GM18858 (cell line): ENCODE measurements around the gene NFKBIZ.

Experiments
- ATAC-seq: cut with Tn5 transposase; IDR thresholded peaks from one replicate; pipeline ENCODE4 v1.9.1; 2021; ENCODE audit not compliant: unreplicated experiment

NFKBIZ gene

DNA sequence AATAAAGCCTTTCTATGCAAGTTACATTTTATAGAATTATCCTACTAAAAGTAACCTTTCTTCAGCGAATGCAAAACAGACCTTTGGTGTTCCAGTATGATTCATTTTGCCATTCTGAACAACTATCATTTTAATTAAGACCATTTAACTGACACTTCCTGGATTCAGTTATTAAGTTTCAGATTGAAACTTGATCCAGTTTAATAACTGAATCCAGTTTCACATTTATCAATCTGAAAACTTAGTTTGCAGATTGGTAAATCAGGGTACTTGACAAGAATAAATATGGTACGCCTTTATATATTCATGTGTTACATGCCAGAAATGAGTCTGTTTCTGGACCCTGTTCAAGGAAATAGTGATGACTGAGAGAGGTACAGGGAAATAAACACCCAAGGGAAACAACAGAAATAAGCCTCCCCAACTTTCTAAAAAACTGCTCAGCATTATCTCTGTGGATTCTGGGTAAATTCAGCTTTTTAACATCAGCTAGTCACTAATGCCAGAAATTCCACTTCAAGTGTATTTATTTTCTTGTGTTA, 23.3 kb upstream of the NFKBIZ start:
- peak; percentile 20 for ATAC-seq

DNA sequence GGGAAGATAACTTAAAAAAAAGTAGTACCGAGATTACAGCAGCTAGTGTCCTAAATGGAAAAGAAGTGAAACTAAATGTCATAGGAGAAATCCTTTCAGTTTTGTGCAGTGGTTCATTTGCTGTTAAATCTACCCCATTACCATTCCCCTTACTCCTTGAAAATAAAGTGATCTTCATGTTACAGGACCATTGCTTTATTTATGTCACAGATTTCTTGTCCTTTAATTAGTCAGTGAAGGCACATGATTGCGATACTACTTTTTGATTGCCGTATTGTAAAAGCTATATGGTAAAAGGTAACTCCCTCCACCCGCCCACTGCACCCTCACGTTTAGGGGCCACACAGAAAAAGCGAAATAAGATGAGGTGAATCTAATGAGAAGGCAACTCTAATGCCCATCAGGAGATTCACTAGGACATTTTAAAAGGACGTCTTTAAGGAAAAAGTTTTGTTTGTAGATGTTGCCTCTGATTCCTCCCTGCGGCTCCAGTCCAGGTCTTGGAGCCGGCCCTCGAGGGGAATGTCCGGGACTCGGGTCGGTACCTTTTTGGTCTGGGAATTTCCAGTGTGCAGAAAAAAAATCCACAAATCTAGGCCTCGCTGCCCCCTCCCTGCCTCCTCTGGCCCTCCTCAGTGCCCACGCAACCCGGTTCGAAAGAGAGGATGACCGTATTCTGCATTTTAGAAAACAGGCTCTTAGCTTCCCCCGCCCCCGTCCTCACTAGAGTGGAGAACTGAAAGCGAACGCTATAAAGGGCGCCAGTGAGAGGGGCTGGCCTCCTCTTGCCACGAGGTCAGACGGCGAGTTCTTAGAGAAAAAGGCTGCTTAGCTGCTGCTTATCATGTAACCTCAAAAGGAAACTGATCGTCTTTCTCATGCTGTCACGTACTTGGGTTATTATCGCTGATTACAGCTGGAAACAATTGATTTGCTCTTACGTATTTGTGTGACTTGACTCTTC, 21.8 kb upstream of the NFKBIZ start:
- peak; percentile 67 for ATAC-seq

- ATAC-seq = no peak
These were observed 21.0 kb upstream of the NFKBIZ start for GRCh38 chr3:101828276-101828675.

GRCh38 chr3:101828691-101829436, 20.4 kb upstream of the NFKBIZ start:
- ATAC-seq = peak; percentile 45

- ATAC-seq = no peak
These were observed 19.9 kb upstream of the NFKBIZ start for GRCh38 chr3:101829437-101829830.

DNA sequence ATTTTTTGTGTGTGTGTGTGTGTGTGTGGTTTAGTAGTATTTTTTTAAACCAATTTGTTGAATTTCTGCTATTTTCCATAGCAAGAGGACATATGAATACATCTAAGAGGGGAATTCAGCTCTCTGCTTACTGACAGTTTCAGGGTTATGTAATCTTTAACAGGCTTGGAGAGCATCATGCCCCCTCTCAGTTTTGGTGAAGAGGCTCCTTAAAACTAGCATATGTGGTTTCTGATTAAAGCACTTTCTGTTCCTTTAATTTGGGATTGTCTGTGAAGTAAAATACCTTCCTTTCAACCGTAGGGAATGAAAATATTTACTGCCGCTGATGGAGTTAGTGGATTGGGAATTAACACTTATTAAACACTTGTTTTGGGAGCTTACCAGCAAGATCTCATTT, 19.4 kb upstream of the NFKBIZ start:
- ATAC-seq = no peak

- ATAC-seq = no peak
These were observed 15.8 kb upstream of the NFKBIZ start for GRCh38 chr3:101833446-101833974.

DNA sequence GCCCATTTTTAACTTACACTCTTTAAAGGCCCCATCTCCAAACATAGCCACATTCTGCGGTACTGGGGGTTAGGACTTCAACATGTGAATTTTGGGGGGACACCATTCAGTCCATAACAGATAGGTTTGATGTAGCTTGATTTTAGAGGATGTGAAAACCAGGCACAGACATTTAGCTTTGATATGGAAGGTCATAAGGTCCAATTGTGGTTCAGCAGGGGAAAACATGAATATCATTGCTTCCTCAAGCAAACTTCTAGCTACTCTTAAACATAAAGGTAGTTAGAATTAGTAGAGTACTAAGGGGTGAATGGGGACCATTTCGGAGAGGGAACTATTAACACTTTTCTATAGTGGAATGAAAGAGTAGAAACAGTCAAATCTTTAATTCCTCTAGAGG, 13.6 kb upstream of the NFKBIZ start:
- no peak for ATAC-seq

- ATAC-seq = no peak
These were observed 13.2 kb upstream of the NFKBIZ start for GRCh38 chr3:101836160-101836559.

- peak; percentile 29 for ATAC-seq
These were observed 12.4 kb upstream of the NFKBIZ start for GRCh38 chr3:101836652-101837598.

GRCh38 chr3:101838691-101839090, 10.6 kb upstream of the NFKBIZ start:
- ATAC-seq = no peak

GRCh38 chr3:101840066-101840465, 9.2 kb upstream of the NFKBIZ start:
- no peak for ATAC-seq

DNA sequence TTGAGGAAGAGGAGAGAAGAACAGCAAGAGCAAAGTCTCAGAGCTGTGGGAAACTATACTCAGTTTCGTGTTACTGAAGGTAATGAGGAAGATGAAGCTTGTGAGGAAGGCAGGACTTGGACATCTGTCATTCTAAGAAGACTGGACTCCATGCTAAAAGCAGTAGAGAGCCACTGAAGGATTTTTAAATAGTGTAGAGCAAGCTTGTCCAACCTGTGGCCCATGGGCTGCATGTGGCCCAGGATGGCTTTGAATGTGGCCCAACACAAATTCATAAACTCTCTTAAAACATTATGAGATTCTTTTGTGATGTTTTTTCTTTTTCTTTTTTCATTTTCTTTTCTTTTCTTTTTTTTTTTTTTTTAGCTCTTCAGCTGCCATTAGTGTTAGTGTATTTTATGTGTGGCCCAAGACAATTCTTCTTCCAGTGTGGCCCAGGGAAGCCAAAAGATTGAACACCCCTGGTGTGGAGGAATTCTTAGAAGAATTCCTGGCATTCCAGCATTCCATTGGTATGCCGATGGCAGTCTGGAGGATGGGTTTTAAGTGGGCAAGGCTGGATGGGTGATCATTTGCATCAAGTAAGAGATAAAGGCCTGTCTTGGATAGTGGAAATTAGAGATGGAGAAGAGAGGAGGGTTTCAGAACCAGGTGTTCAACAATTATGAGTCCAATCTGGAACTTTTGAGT, 6.9 kb upstream of the NFKBIZ start:
- ATAC-seq = no peak

- ATAC-seq = no peak
These were observed 6.4 kb upstream of the NFKBIZ start for GRCh38 chr3:101842935-101843330.

- no peak for ATAC-seq
These were observed 3.9 kb upstream of the NFKBIZ start for GRCh38 chr3:101845425-101845824.

DNA sequence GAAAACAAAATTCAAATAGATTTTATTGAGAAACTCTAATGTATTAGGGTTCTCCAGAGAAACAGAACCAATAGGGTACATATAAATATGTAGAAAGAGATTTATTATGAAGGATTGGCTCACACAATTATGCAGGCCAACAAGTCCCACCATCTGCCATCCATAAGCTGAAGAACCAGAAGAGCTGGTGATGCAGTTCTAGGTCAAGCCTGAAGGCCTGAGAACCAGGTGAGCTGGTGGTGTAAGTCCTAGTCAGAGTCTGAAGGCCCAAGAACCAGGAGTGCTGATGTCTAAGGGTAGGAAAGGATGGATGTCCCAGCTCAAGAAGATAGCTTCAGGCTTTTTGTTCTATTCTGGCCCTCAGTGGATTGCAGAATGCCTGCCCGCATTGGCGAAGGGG, 2.6 kb upstream of the NFKBIZ start:
- no peak for ATAC-seq

- no peak for ATAC-seq
These were observed 2.0 kb upstream of the NFKBIZ start for GRCh38 chr3:101847328-101847727.

- no peak for ATAC-seq
These were observed 988 bp upstream of the NFKBIZ start for GRCh38 chr3:101848326-101848725.

- ATAC-seq = peak; percentile 21
These were observed 466 bp downstream of the NFKBIZ start for GRCh38 chr3:101849714-101850245.
